C4-2B (cell line): ENCODE data around the gene PDZD2.
A peak's percentile ranks its signal among the peaks of the same experiment; 100 is the strongest.

Experiments used
- H3K27ac ChIP-seq: fragments of 450-650 bp; 2 replicates; pipeline ENCODE4 v1.5.1; 2017
- ZFX ChIP-seq: fragments of 450-650 bp; IDR thresholded peaks from 2 replicates; pipeline ENCODE4 v1.6.1; 2017
- TF ChIP-seq, protein P1 (sequence below): fragments of 450-650 bp; conservative IDR thresholded peaks from 2 replicates; pipeline ENCODE4 v1.5.1; 2017; ENCODE audit warnings: mild to moderate bottlenecking

The PDZD2 gene

DNA sequence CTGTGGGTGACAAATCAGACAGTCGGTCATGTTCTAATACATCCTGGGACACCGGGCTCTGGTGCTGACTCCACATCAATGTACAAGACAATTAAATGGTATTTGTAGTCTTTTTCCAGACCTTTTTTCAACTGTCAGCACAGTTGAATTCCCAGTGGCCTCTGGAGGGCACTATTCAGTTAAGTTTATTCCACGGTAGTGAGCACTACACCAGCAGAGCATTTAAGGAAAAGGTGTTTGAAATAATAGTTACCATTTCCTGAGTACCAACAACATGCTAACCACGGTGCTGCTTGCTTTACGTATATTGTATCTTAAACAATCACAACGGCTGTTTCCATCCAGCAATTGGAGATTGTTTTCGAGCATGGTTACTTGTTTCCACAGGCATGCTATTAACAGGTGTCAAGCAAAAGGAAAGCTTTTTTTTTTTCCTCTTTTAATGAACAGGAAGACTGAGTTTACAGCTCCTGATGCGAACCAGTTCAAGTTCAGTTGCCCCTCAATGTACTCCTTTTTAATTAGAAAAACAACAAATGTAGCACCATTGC, 186.7 kb downstream of the PDZD2 start:
- no peak for TF ChIP-seq ZFX
- TF ChIP-seq, protein P1, sequence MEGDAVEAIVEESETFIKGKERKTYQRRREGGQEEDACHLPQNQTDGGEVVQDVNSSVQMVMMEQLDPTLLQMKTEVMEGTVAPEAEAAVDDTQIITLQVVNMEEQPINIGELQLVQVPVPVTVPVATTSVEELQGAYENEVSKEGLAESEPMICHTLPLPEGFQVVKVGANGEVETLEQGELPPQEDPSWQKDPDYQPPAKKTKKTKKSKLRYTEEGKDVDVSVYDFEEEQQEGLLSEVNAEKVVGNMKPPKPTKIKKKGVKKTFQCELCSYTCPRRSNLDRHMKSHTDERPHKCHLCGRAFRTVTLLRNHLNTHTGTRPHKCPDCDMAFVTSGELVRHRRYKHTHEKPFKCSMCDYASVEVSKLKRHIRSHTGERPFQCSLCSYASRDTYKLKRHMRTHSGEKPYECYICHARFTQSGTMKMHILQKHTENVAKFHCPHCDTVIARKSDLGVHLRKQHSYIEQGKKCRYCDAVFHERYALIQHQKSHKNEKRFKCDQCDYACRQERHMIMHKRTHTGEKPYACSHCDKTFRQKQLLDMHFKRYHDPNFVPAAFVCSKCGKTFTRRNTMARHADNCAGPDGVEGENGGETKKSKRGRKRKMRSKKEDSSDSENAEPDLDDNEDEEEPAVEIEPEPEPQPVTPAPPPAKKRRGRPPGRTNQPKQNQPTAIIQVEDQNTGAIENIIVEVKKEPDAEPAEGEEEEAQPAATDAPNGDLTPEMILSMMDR = peak; percentile 85
- H3K27ac ChIP-seq = no peak overlapping the region

DNA sequence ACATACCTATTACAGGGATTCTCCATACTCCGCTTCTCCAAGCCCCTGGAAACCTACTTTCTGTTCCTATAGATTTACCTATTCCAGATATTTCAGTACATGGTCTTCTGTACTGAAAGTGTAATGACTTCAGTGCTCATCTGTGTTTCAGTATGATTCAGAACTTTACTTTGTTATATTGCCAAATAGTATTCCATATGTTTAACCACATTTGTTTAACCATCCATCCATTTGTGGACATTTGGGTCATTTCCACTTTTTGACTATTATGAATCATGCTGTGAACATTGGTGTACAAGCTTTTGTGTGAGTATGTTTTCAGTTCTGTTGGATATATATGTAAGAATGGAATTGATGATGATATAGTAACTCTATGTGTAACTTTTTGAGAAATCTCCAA, 188.9 kb downstream of the PDZD2 start:
- TF ChIP-seq, protein P1 = no peak
- TF ChIP-seq ZFX = no peak
- no peak overlapping the region for H3K27ac ChIP-seq

DNA sequence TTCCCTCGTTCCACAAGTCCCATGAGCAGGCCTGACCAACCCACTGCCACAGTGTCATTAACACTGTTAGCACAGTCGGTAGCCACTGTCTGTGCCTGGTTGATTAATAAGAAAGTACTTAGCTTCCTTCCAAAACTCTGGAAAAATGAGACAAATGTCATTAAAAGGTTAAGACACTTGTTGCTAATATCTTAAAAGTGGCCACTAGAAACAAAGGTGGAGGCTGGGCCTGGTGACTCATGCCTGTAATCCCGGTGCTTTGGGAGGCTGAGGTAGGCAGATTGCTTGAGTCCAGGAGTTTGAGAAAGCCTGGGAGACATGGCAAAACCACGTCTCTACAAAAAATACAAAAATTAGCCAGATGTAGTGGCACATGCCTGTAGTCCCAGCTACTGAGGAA, 194.0 kb downstream of the PDZD2 start:
- TF ChIP-seq ZFX = no peak
- TF ChIP-seq, protein P1 = no peak

DNA sequence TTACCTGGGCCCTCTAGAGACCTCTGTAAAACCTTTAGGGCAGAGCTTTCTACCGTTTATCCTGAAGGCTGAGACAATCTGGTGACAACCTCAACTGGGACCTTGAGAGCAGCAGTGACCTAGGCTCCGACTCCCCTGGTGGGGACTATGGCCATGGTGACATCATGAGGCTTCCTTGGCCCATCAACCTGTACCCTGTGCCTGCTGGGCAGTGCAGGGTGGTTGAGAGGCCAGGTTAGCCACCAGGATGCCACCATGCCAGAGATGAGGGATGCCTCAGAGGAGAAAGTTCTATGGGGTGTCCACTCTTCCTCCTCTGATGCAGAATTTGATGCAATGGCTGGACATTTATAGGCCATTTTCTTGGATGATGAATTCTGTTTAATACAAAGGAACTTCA, 194.8 kb downstream of the PDZD2 start:
- TF ChIP-seq, protein P1 = no peak
- TF ChIP-seq ZFX = no peak
- H3K27ac ChIP-seq = no peak overlapping the region

More for the DNA sequence above, 194.0 kb downstream of the PDZD2 start:
- no peak overlapping the region for H3K27ac ChIP-seq

DNA sequence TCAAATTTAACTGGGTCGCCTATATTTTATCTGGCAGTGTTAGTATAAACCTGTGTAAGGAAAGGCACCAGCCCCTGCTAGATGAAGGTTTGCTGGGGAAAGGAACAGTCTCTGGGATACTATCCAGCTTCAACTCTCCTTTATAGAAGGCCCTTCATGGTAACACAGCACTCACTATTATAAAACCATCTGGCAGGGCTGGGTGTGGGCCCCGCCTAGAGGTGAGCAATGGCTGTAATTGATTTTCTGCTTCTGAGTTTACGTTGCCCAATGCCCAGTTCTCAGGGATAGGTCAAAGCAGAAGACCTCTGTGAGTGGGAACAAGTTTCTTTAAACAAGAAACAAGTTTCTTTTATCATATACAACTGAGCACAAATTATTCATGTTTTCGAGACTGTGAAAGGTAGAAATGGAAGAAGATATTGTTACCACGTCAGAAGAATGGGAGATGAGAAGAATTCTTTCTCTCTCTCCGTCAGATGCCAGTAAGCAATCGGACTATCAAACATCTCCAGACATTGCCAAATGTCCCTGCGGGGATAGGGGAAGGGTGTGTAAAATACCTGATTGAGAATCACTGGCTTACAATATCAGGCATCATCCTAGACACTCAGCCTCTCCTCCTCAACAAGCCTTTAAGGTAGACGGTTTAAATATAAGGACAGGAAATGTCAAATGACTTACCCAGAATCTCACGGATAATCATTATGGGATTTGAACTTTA, 205.9 kb downstream of the PDZD2 start:
- TF ChIP-seq ZFX = no peak
- TF ChIP-seq, protein P1 = 0 out of 2 replicates have a peak, but pooled peaks have one; percentile 9
- no peak overlapping the region for H3K27ac ChIP-seq

DNA sequence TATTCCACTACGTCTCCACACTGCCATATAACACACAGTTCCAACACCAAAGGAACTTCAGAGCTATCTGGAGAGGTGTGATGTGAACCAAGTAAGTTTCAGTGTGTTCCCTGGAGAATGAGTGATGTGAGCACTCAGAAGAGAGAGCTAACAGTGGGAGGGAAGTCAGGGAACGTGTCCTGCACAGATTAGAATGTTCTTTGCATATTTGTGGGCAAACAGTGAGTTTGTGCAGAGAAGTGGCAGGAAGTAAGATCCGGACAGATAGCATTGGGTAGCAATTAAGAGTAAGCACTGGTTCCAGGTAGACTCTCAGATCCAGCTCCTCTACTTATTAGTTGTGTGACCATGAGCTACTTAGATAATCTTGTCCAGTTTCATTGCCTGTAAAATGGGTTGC, 206.4 kb downstream of the PDZD2 start:
- no peak overlapping the region for H3K27ac ChIP-seq
- TF ChIP-seq, protein P1 = no peak
- TF ChIP-seq ZFX = no peak

DNA sequence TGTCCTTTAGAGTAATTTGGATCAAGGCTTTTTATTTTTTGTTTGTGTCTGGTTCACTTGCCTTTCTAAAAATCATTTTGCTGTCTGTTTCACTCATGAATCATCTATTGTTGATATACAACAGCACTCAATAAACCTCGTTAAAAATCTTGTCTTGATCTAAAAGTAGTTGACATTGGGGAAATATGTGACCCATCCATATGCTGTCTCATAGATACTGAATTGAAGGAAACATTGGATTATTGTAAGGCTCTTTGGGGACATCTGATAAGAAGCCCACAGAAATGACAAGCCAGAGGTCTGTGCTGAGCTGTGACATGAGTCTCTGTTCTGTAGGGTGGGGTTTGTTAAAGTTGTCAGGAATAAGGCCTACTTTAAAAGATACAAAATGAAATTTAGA, 208.0 kb downstream of the PDZD2 start:
- H3K27ac ChIP-seq = no peak overlapping the region
- TF ChIP-seq, protein P1 = no peak
- no peak for TF ChIP-seq ZFX
